PC-3 (cell line): Measurements from ENCODE around the gene FAM124A. TPM values are rescaled to one million over a fixed set of nuclear protein-coding genes. Genes with fewer than 3 reads are reported as not detected.

Experiments
- ATAC-seq: fragments of 200-7000 bp; cut with Tn5 transposase; 2 replicates; pipeline ENCODE4 v1.9.1; 2020; ENCODE audit warnings: mild to moderate bottlenecking, moderate library complexity
- BruUV-seq: library from RNA; stranded (reverse); fragments of 400-500 nt; replicated peaks from 2 replicates; lab custom pipeline; 2021; lab: Mats Ljungman, UMichigan
- CTCF ChIA-PET: fragments of 300-600 bp; sonication (Branson Sonifier 250); formaldehyde crosslinking; loops from one replicate; lab custom pipeline; 2022; ENCODE audit warnings: antibody characterized with exemption; lab: Charles Lee
- POLR2A ChIA-PET: fragments of 300-600 bp; sonication (Branson Sonifier 250); formaldehyde crosslinking; loops from one replicate; lab custom pipeline; 2022; ENCODE audit warnings: antibody characterized with exemption; ENCODE audit not compliant: unreplicated experiment; lab: Charles Lee
- DNase-seq: peaks from one replicate; pipeline ENCODE4 v3.0.0-alpha.2; 2015
- H2AFZ ChIP-seq: fragments of 300-600 bp; sonication (generic); 2 replicates; pipeline ENCODE4 v1.6.0; 2016; ENCODE audit warnings: antibody characterized with exemption, low read length
- H3F3A ChIP-seq: fragments of 300-600 bp; sonication (generic); one replicate; pipeline ENCODE4 v1.6.0; 2017; ENCODE audit warnings: antibody characterized with exemption, low read length, control low read depth, mild to moderate bottlenecking; ENCODE audit not compliant: unreplicated experiment
- H3K27ac ChIP-seq: fragments of 300-600 bp; sonication (generic); 2 replicates; pipeline ENCODE4 v1.5.1; 2016; ENCODE audit warnings: mild to moderate bottlenecking, low read length
- H3K27me3 ChIP-seq: fragments of 300-600 bp; sonication (generic); 2 replicates; pipeline ENCODE4 v1.6.1; 2016; ENCODE audit warnings: low read length, mixed read lengths
- H3K36me3 ChIP-seq: fragments of 300-600 bp; sonication (generic); 2 replicates; pipeline ENCODE4 v1.6.1; 2016; ENCODE audit warnings: low read depth, mixed run types, low read length, mixed read lengths
- H3K4me1 ChIP-seq: fragments of 300-600 bp; sonication (generic); 2 replicates; pipeline ENCODE4 v1.5.1; 2016; ENCODE audit warnings: low read length; ENCODE audit not compliant: insufficient read depth
- H3K4me2 ChIP-seq: fragments of 300-600 bp; sonication (generic); 2 replicates; pipeline ENCODE4 v1.6.0; 2016; ENCODE audit warnings: low read length
- H3K4me3 ChIP-seq: fragments of 300-600 bp; sonication (generic); 2 replicates; pipeline ENCODE4 v1.5.1; 2016; ENCODE audit warnings: mild to moderate bottlenecking, low read length, mixed read lengths
- H3K79me2 ChIP-seq: fragments of 300-600 bp; sonication (generic); 2 replicates; pipeline ENCODE4 v1.6.1; 2017; ENCODE audit warnings: low read length, mixed read lengths
- H3K9ac ChIP-seq: fragments of 300-600 bp; sonication (generic); 2 replicates; pipeline ENCODE4 v1.6.0; 2016; ENCODE audit warnings: mild to moderate bottlenecking, low read length
- H3K9me2 ChIP-seq: fragments of 300-600 bp; sonication (generic); replicated peaks from 2 replicates; pipeline ENCODE4 v1.6.1; 2016; ENCODE audit warnings: mixed run types, low read length, mixed read lengths
- H3K9me3 ChIP-seq: fragments of 300-600 bp; sonication (generic); 2 replicates; pipeline ENCODE4 v1.6.1; 2016; ENCODE audit warnings: low read length, mixed read lengths
- H4K20me1 ChIP-seq: fragments of 300-600 bp; sonication (generic); 2 replicates; pipeline ENCODE4 v1.6.1; 2016; ENCODE audit warnings: low read length, mixed read lengths
- CTCF ChIP-seq: fragments of 300-600 bp; sonication (generic); conservative IDR thresholded peaks from 2 replicates; pipeline ENCODE4 v1.5.1; 2017; ENCODE audit warnings: antibody characterized with exemption, low read depth, mild to moderate bottlenecking, low read length
- EZH2 ChIP-seq: fragments of 300-600 bp; sonication (generic); IDR thresholded peaks from one replicate; pipeline ENCODE4 v1.6.1; 2017; ENCODE audit warnings: antibody characterized with exemption, mild to moderate bottlenecking, low read length; ENCODE audit not compliant: unreplicated experiment
- EZH2phosphoT487 ChIP-seq: fragments of 300-600 bp; sonication (generic); IDR thresholded peaks from 2 replicates; pipeline ENCODE4 v1.6.1; 2018; ENCODE audit warnings: mild to moderate bottlenecking, antibody characterized with exemption, low read length, borderline replicate concordance
- intact Hi-C: fragments of 100-400 bp; cut with micrococcal nuclease; formaldehyde crosslinking; loops from 2 replicates; pipeline ENCODE4 v1.9.0; 2023
- total RNA-seq: library from RNA; depleted of rRNA; stranded (reverse); fragments of >200 nt; gene quantifications from 2 replicates; pipeline ENCODE4 v1.2.3, GENCODE V29; 2014

FAM124A gene
- total RNA-seq, 1 experiment from 2014 or later: 1.1 TPM

- intact Hi-C loops: no loop called here
- no peak for TF ChIP-seq EZH2phosphoT487
- no peak for TF ChIP-seq EZH2
- no peak for TF ChIP-seq CTCF
- Histone ChIP-seq H3K4me3 (no peak overlapping the region), H3K4me2 (no peak overlapping the region), H3K79me2 (no peaks in the 10 kb centered on the region), H4K20me1 (no peaks in the 10 kb centered on the region), H3K27me3 (peaks cover 66% of the 10 kb centered on the region), H2AFZ (no peak overlapping the region), H3K9me3 (no peaks in the 10 kb centered on the region), H3K9ac (no peak overlapping the region), H3K9me2 (no peaks in the 10 kb centered on the region), H3K4me1 (peaks cover 5% of the 10 kb centered on the region; the same call in 1 of the 2 replicates), H3K36me3 (no peaks in the 10 kb centered on the region), H3K27ac (no peak overlapping the region), H3F3A (no peaks in the 10 kb centered on the region)
- no TSS peak for BruUV-seq
- ATAC-seq (no peak), DNase-seq (no peak)
- POLR2A ChIA-PET: no interaction called here
- CTCF ChIA-PET: no interaction called here
These were observed 14.3 kb upstream of the FAM124A start for GRCh38 chr13:51207881-51208280.

- Histone ChIP-seq H3K79me2 (no peaks in the 10 kb centered on the region), H3K9ac (no peak overlapping the region), H3K9me2 (no peaks in the 10 kb centered on the region), H3K4me1 (no peaks in the 10 kb centered on the region), H3F3A (no peaks in the 10 kb centered on the region), H3K27me3 (peaks cover 74% of the 10 kb centered on the region), H3K4me3 (no peak overlapping the region), H4K20me1 (no peaks in the 10 kb centered on the region), H3K9me3 (no peaks in the 10 kb centered on the region), H3K36me3 (no peaks in the 10 kb centered on the region), H2AFZ (no peak overlapping the region), H3K4me2 (no peak overlapping the region), H3K27ac (no peak overlapping the region)
- CTCF ChIA-PET: no interaction called here
- ATAC-seq (no peak), DNase-seq (no peak)
- intact Hi-C loops: no loop called here
- TF ChIP-seq EZH2: no peak
- no peak for TF ChIP-seq EZH2phosphoT487
- TF ChIP-seq CTCF: no peak
- BruUV-seq: no TSS peak
- POLR2A ChIA-PET: no interaction called here
These were observed 13.5 kb upstream of the FAM124A start for GRCh38 chr13:51208716-51209115.

- no peak overlapping the region for H3K9ac ChIP-seq
- H3K79me2 ChIP-seq: no peaks in the 10 kb centered on the region
- no peak overlapping the region for H3K4me3 ChIP-seq
- H4K20me1 ChIP-seq: no peaks in the 10 kb centered on the region
- ChIA-PET POLR2A (no interaction called here), CTCF (no interaction called here)
- no peaks in the 10 kb centered on the region for H3K9me3 ChIP-seq
- no peaks in the 10 kb centered on the region for H3K36me3 ChIP-seq
- no peak overlapping the region for H2AFZ ChIP-seq
- intact Hi-C loops: no loop called here
- DNase-seq (no peak), ATAC-seq (no peak)
- no TSS peak for BruUV-seq
- H3K4me1 ChIP-seq: no peaks in the 10 kb centered on the region
- no peaks in the 10 kb centered on the region for H3F3A ChIP-seq
- H3K4me2 ChIP-seq: no peak overlapping the region
- no peak overlapping the region for H3K27ac ChIP-seq
- H3K9me2 ChIP-seq: no peaks in the 10 kb centered on the region
- H3K27me3 ChIP-seq: peaks cover 87% of the 10 kb centered on the region
- TF ChIP-seq CTCF (no peak), EZH2 (no peak), EZH2phosphoT487 (no peak)
These were observed 10.3 kb upstream of the FAM124A start for GRCh38 chr13:51211910-51212309.
